Lung (tissue), 12 donors: ENCODE results near the gene FBXL17. TPM values are rescaled to one million over a fixed set of nuclear protein-coding genes. Genes with fewer than 3 reads are reported as not detected.

ENCODE experiments used
- ATAC-seq: fragments of 200-7000 bp; cut with Tn5 transposase; one replicate; pipeline ENCODE4 v1.9.1; 2020; ENCODE audit warnings: moderate number of reproducible peaks; ENCODE audit not compliant: insufficient read depth, low FRiP score
- DNase-seq, 3 donors: peaks; one replicate each; pipeline ENCODE4 v3.0.0-alpha.2; 2013 to 2017
- H3K27ac ChIP-seq, 2 donors: one replicate each; pipeline ENCODE4 v1.5.1; 2013; ENCODE audit warnings: mild to moderate bottlenecking in 2 of 2, moderate library complexity in 2 of 2, control low read depth in 1 of 2, inconsistent platforms in 1 of 2, low read depth in 1 of 2, low read length in 1 of 2
- H3K27me3 ChIP-seq, 3 donors: one replicate each; pipeline ENCODE4 v1.5.1; 2013; ENCODE audit warnings: low read length in 2 of 3; ENCODE audit not compliant: control insufficient read depth in 3 of 3, insufficient read depth in 3 of 3
- H3K36me3 ChIP-seq, 4 donors: one replicate each; pipeline ENCODE4 v1.5.1; 2013; ENCODE audit warnings: low read length in 4 of 4, mild to moderate bottlenecking in 1 of 4, moderate library complexity in 1 of 4; ENCODE audit not compliant: control insufficient read depth in 4 of 4, insufficient read depth in 4 of 4
- H3K4me1 ChIP-seq, 5 donors: one replicate each; pipeline ENCODE4 v1.5.1; 2013; ENCODE audit warnings: low read length in 5 of 5, mild to moderate bottlenecking in 2 of 5, moderate library complexity in 1 of 5; ENCODE audit not compliant: control insufficient read depth in 5 of 5, insufficient read depth in 5 of 5
- H3K4me3 ChIP-seq: one replicate; pipeline ENCODE4 v1.5.1; 2013; ENCODE audit warnings: mild to moderate bottlenecking, control low read depth, moderate library complexity
- H3K9ac ChIP-seq, 2 donors: one replicate each; pipeline ENCODE4 v1.5.1; 2013; ENCODE audit warnings: low read length in 2 of 2, control low read depth in 1 of 2; ENCODE audit not compliant: insufficient read depth in 1 of 2
- H3K9me3 ChIP-seq, 4 donors: one replicate each; pipeline ENCODE4 v1.5.1; 2013; ENCODE audit warnings: low read length in 3 of 4, mild to moderate bottlenecking in 1 of 4, moderate library complexity in 1 of 4; ENCODE audit not compliant: control insufficient read depth in 4 of 4, insufficient read depth in 3 of 4
- WGBS, 2 donors: extraction: QIAGEN DNeasy Blood & Tissue Kit; methylation state at CpG; one replicate each; pipeline ENCODE4 v1.1.7; 2013; 5-methylcytosine and 5-hydroxymethylcytosine counted together
- polyA plus RNA-seq, 2 donors: library from polyadenylated mRNA; stranded (reverse); fragments of 200-250 nt; gene quantifications; one replicate each; pipeline ENCODE4 v1.2.1, GENCODE V29; 2013
- total RNA-seq, 2 donors: library from RNA; depleted of rRNA in 1 of 2; stranded (reverse); fragments of >200 nt in 1 of 2; gene quantifications; one replicate each; pipeline ENCODE4 v1.2.1, GENCODE V29; 2014 to 2021
- TF ChIP-seq, protein P1 (sequence below): IDR thresholded peaks from 2 replicates; pipeline ENCODE4 v1.5.1; 2012; ENCODE audit warnings: mild to moderate bottlenecking; ENCODE audit errors: control extremely low read depth, extremely low read depth
- donor health status: control.
- donor health status: control.
- donor health status: Bipolar disorder and iron deficiency.
- donor health status: healthy.
- donor health status: DM: yes; HTN: yes; CAD: no.

Gene FBXL17
- total and polyA plus RNA-seq, 4 donors: 4.0 to 23.9 (median 13.6) TPM

GRCh38 chr5:107867266-107867665, 514.6 kb downstream of the FBXL17 start:
- Histone ChIP-seq H3K4me1 (peaks cover 0 to 6% (median 0%) of the 10 kb centered on the region in 5 donors), H3K9ac (no peak overlapping the region), H3K4me3 (no peak overlapping the region), H3K9me3 (no peaks in the 10 kb centered on the region), H3K36me3 (peaks cover 0 to 2% (median 0%) of the 10 kb centered on the region in 4 donors), H3K27ac (no peak overlapping the region), H3K27me3 (no peaks in the 10 kb centered on the region)
- TF ChIP-seq, protein P1, sequence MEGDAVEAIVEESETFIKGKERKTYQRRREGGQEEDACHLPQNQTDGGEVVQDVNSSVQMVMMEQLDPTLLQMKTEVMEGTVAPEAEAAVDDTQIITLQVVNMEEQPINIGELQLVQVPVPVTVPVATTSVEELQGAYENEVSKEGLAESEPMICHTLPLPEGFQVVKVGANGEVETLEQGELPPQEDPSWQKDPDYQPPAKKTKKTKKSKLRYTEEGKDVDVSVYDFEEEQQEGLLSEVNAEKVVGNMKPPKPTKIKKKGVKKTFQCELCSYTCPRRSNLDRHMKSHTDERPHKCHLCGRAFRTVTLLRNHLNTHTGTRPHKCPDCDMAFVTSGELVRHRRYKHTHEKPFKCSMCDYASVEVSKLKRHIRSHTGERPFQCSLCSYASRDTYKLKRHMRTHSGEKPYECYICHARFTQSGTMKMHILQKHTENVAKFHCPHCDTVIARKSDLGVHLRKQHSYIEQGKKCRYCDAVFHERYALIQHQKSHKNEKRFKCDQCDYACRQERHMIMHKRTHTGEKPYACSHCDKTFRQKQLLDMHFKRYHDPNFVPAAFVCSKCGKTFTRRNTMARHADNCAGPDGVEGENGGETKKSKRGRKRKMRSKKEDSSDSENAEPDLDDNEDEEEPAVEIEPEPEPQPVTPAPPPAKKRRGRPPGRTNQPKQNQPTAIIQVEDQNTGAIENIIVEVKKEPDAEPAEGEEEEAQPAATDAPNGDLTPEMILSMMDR: no peak
- DNase-seq (no peak), ATAC-seq (no peak)
- WGBS, 2 donors: 86 to 91% methylated on average over 2 of the region's 2 CpGs

DNA sequence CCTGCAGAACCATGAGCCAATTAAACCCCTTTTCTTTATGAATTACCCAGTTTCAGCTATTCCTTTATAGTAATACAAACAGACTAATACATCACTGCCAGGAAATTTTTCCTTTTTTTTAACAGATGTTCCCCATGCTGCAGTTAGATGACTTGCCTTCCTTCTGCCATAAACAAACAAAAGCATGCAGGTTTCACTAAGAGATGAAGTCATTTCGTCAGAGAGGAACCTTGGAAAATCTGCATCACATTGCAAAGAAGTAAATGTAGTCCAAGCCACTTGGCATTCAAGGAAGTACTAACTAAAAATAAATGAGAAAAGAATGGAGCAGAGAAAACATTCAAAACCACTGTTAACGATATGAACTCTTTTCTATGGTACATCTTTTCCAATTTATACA, 517.1 kb downstream of the FBXL17 start:
- H3K27me3 ChIP-seq: no peaks in the 10 kb centered on the region
- ATAC-seq: no peak
- no peak for DNase-seq
- peaks cover 0 to 13% (median 0%) of the 10 kb centered on the region in 5 donors for H3K4me1 ChIP-seq
- H3K4me3 ChIP-seq: no peak overlapping the region
- H3K9me3 ChIP-seq: no peaks in the 10 kb centered on the region
- TF ChIP-seq, protein P1: no peak
- 80 to 97% methylated on average over 2 of the region's 2 CpGs for WGBS, 2 donors
- no peak overlapping the region for H3K27ac ChIP-seq
- peaks cover 0 to 5% (median 0%) of the 10 kb centered on the region in 4 donors for H3K36me3 ChIP-seq
- H3K9ac ChIP-seq: no peak overlapping the region

DNA sequence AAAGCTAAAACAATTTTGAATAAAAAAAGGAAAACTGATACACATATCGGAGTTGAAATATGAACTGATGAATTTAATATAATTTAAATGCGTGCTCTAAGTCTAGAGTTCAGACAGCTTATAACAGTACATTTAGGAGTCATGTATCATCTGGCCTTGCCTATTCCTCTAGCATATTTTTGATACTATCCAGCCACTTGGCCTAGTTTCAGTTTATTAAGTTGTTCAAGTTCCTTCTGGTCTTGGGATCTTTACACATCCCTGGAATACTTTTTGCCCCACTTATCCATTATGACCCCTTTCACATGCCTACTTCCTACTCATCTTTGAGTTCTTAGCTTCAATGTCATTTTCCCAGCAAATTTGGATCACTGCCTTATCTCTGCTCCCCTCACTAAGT, 518.8 kb downstream of the FBXL17 start:
- DNase-seq (peak in 1 of 3 donors; percentile 32), ATAC-seq (no peak)
- no peak overlapping the region for H3K27ac ChIP-seq
- no peaks in the 10 kb centered on the region for H3K27me3 ChIP-seq
- peaks cover 0 to 13% (median 0%) of the 10 kb centered on the region in 5 donors for H3K4me1 ChIP-seq
- no peaks in the 10 kb centered on the region for H3K9me3 ChIP-seq
- WGBS, 2 donors: 91 to 98% methylated on average over 2 of the region's 2 CpGs
- H3K4me3 ChIP-seq: no peak overlapping the region
- peaks cover 0 to 3% (median 0%) of the 10 kb centered on the region in 4 donors for H3K36me3 ChIP-seq
- TF ChIP-seq, protein P1: no peak
- H3K9ac ChIP-seq: no peak overlapping the region

DNA sequence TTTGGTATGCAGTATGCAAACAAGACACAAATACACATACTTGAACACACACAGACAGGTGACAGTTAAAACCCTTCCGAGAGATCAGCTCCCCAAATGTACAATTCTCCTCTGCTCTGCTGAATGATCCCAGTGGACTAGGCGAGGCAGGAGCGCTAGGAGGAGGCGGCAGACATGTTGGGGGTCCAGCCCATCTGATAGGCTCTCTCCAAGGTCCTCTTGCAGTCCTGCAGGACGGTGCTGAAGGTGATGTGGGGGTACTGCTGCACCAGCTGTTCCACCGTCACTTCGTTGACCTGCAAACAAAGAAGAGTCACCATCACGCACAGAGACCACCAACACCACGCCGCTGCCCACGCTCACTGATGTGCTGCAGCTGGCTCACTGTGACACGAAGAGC, 520.3 kb downstream of the FBXL17 start:
- Histone ChIP-seq H3K27ac (no peak overlapping the region), H3K4me1 (peaks cover 0 to 13% (median 0%) of the 10 kb centered on the region in 5 donors), H3K27me3 (no peaks in the 10 kb centered on the region), H3K9ac (no peak overlapping the region), H3K4me3 (no peak overlapping the region), H3K36me3 (peaks cover 0 to 3% (median 0%) of the 10 kb centered on the region in 4 donors), H3K9me3 (no peaks in the 10 kb centered on the region)
- DNase-seq: no peak
- 95 to 97% methylated on average over 12 of the region's 12 CpGs for WGBS, 2 donors
- TF ChIP-seq, protein P1: no peak
- ATAC-seq: no peak
